GM18519 (cell line): ENCODE results near the gene SIRT2.
"Not testable (repeated sequence)": the region's sequence is repeated elsewhere in the genome, so short reads cannot be mapped to it uniquely, and the experiment has no call there.

ENCODE experiments used
- ATAC-seq: cut with Tn5 transposase; IDR thresholded peaks from one replicate; pipeline ENCODE4 v1.9.1; 2021; ENCODE audit warnings: mild to moderate bottlenecking, moderate library complexity; ENCODE audit not compliant: unreplicated experiment, low FRiP score

Gene SIRT2

DNA sequence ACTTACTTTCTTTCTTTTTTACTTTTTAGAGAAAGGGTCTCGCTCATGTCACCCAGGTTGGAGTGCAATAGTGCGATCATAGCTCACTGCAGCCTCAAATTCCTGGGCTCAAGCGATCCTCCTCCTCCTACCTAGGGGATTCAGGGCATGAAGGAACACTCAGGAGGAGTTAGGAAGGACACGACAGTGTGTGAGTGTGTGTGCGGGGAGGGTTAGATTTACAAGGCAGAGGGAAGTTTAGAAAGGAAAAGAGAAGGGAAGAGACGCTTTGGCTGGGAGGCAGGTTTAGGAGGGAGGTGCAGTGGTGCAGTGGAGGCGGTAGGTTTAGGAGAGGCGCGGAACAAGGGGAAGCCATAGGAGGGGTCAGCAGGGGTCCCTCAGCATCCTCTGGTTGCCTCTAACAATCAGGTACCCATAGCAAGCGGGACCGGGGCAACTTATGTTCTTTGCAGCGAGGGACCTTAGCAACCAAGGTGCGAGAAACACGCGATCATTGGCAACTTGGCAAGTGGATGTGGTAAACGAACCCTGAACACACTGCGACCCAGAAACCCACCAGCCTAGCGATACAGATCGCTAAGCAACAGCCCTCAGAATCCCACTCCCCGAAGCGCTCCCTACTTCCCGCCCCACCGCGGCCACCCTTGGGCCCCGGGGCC is 501 bp downstream of the SIRT2 start:
- ATAC-seq = no peak

DNA sequence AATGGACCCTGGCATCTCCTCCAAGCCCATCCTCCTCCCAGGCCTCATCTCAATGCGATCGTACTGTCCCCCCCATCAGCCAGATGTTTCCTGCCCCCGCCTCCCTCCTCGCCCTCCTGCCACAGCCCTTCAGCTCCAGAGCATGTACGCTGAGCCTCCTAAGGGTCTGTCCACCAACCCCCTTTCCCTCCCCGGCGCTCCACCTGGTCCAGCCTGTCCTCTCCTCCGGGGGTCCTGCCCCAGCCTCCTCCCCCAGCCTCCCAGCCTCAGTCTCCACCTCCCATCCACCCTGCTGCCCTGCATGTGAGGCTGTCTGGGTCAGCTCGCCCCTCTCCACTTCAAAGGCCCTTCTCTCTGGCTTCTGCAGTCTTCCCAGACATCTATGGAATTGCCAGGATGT is 4.5 kb downstream of the SIRT2 start:
- no peak for ATAC-seq

DNA sequence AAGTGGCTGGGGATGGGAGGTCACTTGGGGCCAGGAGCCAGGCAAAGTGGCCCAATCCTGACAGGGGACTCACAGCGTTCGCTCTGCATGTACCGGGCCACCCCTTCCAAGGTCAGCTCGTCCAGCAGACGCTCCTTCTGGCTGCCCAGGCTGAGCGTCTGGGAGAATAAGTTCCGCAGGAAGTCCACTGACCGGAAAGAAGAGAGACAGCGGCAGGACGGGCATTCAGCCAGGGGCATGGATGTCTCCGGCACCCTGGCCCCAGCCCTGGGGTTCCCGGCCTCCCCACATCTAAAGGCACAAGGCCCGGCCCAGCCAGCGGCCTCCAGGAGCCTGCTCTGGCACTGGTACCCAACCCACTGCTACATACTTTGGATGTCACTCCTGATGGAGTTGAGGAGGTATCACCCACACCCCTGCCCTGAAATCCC is 6.1 kb downstream of the SIRT2 start:
- ATAC-seq = no peak

DNA sequence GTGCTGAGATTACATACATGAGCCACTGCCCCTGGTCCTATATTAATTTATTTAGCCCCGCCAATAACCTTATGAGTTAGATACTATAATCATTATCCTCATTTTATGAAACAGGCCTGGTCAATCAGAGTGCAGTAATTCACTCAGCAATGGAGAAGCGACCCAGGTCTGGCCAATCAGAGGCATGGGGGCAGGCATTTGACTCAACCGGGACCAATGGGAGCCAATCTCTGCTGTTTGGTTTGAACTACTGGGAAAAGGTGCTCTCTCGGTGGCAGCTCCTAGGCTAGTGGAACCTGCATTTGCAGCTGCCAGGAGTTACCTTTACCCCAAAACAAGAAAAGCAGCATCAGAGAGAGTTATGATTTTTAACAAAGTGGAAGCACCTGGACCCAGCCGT is 6.6 kb downstream of the SIRT2 start:
- ATAC-seq = no peak

DNA sequence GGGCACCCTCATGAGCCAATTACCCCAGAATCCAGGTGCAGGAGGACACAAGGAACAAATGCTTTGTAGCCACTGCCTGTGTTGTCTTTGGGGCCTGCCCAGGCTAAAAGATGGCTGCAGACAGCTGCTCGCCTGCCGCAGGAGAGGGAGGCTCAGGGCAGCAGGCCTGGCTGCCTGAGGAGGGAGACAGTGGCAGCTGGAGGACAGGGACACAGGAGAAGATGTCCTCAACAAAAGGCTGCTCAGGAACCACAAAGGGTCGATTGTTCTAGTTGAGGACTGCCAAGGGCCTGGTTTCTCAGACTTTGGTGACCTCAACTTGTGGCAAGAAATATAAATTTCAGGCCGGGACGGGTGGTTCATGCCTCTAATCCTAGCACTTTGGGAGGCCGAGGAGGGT is 7.6 kb downstream of the SIRT2 start:
- no peak for ATAC-seq

DNA sequence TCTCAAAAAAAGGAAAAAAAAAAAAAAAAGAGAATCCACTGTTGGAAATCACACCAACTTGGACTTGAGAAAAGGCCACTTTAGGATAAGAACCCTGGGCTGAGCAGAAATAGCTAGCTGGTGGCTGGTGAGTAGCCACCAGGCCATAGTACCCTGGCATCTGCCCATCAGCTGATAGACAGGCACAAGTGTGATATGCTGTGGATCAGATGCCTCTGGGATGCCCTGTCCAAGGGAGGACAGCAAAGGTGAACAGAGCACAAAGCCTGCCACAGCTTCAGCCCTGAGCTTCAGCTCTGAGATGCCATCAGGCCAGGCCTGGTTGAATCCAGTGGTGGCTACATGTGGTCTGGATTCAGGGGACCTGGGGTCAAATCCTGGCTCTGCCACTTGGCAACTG is 8.7 kb downstream of the SIRT2 start:
- no peak for ATAC-seq

DNA sequence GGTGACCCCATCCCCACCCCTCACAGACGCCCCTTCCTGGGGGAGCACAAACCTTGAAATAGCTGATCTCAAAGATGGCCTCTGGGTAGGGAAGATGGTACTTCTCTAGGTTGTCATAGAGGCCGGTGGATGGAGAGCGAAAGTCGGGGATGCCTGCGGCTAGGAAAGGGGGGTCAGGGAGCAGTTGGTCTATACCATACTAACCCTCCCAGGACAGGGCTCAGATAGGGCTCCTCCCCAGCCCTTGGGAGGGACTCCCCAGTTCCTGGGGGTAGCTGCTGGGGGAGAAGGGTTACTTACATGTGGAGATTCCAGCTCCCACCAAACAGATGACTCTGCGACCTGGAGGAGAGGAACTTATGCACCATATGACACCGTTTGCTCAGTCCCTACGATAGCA is 9.6 kb downstream of the SIRT2 start:
- no peak for ATAC-seq

DNA sequence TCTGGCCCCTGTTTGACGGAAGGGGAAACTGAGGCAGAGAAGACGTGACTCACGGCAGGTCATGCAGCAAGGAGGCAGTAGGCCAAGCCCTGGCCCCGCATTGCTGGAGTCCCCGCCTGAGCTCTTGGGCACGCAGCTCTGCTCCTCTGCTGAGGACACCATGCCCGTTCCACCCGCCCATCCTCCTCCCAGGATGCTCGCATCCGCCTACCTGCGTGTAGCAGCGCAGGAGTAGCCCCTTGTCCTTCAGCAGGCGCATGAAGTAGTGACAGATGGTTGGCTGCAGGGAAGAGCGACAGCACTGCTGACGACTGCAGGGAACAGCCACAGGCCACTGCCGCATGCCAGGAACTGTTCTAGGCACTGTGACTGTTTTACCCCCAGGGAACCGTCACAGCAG is 10.5 kb downstream of the SIRT2 start:
- ATAC-seq = no peak

DNA sequence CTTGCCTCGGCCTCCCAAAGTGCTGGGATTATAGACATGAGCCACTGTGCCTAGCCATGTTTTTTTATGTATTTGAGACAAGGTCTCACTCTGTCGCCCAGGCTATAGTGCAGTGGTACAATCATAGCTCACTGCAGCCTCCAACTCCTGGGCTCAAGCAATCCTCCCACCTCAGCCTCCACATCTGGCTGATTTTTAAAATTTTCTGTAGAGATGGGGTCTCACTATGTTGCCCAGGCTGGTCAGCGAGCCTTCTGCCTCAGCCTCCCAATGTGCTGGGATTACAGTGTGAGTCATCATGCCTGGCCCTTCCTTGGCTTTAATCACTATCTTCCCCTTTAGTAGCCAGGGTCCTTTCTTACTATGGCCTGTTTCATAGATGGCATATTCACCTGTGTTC is 14.7 kb downstream of the SIRT2 start:
- ATAC-seq = not testable (repeated sequence)

DNA sequence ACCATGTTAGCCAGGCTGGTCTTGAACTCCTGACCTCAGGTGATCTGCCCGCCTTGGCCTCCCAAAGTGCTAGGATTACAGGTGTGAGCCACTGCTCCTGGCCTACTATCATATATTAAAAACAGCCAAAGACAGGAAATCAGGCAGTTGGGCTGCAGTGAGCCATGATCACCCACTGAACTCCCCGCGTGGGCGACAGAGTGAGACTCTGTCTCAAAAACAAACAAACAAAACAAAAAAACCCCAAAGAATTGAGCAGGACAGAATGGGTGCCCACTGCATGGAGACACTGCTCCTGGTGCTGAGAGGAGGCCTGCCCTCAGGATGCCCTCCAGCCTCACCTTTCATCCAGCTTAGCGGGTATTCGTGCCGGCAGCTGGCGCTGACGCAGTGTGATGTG is 16.1 kb downstream of the SIRT2 start:
- no peak for ATAC-seq

DNA sequence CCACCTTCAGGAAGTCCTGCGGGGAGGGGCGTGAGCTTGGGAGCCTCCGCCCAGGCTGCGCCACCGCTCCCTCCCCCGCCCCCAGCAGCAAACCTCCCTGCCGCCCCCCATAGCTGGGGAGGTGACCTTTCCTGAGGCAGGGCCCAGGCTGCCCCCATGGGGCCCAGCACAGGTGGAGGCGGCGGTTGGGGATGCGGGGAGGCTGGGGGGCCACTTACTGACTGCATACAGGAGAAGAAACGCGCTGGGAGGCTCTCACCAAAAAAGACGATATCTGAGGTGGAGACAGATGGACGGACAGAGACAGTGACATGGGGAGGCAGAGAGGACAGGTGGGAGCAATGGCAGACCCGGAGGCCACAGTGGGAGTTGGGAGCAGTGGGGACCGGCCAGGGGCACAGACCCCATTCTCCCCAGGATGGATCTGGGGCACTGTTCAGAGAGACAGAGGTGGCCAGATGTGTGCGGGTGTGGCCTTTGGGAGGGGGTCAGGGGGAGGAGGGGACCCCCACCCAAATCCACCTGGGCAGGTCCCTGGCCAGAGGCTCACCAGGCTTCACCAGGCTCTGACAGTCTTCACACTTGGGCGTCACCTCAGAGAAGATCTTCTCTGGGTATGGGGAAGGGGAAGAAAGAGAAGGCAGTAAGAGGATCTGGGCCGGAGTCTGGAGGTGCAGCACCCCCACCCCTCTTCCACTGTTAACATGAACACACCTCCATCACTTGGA is 18.4 kb downstream of the SIRT2 start:
- no peak for ATAC-seq

DNA sequence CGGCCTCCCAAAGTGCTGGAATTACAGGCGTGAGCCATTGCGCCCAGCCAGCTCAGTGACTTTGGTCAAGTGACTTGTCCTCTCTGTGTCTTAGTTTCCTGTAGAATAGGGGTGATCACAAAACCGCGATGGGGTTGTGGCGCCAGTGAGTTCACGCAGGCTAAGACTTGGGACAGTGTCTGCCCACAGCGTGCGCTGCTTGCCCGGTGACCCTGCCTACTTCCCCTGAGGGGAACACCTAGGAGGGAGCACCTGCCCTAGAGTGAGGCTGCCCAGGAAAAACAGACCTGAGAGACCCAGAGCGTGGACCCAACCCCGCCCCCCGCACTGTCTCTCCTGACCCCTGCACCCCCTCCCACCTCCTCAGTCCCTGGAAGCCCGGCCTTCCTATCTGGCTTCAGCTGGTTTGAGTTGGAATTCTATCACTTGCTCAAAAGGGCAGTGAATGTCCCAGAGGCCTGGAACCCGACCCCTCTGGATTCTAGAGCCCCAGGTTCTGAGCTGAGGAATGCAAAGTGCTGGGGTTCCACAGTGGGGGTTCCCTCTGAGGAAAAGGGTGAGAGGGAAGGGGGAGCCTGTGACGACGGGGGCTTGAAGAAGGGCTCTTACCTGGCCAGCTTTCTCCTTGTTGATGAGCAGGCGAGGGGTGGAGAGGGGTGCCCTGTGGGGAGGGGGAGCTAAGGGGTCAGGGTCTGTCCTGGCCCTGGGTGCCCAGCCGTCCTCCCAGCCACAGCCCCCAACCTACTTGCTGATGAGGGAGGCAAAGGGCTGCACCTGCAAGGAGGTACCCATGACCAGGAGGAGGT is 19.1 kb downstream of the SIRT2 start:
- ATAC-seq = no peak

DNA sequence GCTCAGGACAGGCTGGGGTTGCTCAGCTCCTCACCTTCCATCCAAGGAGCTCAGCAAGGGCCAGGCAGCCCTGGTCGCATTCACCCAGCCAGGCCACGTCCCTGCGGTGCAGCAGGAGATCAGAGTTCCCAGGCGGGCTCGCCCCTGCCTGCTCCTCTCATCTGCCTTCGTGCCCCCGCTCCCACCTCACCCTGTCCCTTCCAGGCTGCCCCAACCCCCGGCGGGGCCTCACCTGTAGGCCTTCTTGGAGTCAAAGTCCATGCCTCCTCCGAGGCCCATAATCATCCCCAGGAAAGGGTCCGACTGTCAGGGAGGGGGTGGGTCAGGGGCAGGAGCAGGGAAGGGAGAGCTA is 20.0 kb downstream of the SIRT2 start:
- no peak for ATAC-seq

DNA sequence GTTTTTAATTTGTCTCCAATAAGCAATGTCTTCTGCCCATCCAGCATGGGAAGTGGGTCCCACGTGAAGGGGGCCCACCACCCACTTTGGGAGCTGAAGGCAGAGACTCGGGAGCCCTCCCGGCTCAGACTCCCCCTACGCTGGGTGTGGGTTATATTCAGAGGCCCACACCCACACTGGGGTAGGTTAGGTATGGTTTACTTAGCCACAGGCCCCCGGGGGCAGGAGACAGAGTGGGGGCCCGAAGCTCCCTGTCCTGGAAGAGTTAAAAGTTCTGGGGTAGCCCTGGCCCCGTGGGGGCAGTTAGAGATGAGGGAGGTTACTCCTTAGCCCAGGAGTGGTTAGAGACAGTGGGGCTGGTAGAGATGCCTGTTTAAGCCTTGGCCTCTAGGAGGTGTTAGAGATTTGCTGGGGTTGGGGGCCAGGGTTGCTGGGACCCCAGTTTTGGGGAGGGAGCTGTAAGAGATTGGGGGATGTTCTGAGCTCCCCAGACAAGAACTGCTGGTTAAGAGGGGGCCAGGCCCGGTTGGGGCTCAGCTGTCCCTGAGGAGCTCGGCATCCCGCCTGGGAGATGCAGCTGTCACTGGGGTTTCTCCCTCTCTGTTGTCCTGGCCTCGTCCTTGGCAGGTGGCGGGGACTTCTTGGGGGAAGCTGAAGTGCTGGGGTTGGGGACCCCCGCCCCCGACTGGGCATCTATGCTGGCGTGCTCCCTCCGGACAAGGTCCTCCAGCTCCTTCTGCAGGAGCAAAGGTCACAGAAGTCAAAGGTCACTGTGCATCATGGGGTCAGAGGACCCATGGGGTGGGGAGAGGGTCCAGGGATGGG is 20.6 kb downstream of the SIRT2 start:
- no peak for ATAC-seq

DNA sequence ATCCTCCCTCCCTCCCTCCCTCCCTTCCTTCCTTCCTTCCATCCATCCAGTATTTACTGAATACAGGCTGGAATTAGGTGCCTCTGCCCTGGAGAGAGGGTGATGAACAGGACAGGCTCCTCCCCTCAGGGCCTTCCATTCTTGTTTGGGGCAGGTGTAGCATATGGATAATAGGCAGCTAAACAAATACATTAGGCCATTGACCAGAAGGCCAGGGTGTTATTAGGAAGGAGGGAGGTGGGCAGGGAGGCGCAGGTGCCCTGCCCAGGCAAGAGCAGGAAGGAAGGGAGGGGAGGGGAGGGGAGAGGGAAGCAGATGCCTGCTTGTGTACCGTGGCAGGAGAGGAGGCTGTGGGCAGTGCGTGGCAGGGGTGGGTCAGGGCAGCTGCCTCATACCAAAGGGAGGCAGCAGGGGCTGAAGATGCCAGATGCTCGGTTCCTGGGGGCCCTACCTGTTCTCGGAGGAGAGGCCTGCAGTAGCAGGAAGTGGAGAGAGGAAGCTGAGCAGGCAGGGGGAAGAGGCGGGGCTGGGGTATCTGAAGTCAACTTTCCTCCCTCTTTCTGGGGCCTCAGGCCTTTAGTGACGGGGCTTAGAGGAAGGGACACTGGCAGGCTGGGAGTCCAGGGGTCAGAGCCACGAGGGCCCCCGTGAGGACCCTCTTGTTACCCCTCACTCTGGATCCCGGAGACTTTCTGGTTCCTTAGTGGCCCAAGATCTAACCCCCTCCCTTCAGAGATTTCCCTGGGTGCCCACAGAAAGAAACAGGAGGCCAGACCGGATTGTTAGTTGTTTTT is 21.4 kb downstream of the SIRT2 start, which contains the start of gene RINL:
Gene RINL (minus strand): TSS at position 495 of the 794 bp plus-strand sequence. CDS start 1,533 bp downstream, outside the sequence.
- ATAC-seq = no peak

DNA sequence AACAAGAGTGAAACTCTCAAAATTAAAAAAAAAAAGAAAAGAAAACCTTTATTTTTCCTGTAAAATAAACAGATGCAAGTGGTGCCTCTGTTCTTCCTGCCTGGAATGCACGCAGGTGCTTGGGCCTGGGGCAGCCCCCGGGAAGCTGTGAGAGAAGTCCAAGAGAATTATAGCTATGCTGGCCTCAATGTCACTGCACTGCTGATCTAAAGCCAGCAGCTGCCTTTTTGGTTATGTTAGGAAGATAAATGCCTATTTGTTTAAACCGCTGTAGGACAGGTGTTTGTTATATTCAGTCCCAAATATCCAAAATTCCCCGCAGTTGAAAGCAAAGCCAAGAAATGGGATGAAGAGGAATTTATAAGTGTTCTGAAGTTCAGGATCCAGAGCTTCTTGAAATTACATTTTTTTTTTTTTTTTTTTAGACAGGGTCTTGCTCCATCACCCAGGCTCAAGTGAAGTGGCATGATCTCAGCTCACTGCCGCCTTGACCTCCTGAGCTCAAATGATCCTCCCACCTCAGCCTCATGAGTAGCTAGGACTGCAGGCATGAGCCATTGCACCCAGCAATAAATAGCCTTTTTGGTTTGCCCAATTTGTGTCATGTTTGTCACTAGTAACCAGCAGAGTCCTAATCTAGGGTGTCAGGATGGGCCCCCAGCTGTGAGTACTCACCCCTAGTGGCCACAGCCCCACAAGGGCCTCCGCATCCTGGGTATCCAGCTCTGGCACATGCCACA is 23.6 kb downstream of the SIRT2 start:
- ATAC-seq = no peak

DNA sequence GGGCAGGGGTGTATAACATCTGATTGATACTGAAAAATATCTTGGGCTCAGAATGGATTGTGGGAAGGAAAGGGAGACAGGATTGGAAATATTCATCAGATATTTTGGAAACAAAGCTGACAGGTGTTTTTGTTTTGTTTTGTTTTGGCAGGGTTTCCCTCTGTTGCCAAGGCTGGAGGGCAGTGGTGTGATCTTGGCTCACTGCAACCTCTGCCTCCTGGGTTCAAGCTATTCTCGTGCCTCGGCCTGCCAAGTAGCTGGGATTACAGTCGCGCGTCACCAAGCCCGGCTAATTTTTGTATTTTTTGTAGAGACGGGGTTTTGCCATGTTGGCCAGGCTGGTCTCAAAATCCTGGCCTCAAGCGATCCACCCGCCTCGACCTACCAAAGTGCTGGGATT is 26.0 kb downstream of the SIRT2 start:
- ATAC-seq = not testable (repeated sequence)

DNA sequence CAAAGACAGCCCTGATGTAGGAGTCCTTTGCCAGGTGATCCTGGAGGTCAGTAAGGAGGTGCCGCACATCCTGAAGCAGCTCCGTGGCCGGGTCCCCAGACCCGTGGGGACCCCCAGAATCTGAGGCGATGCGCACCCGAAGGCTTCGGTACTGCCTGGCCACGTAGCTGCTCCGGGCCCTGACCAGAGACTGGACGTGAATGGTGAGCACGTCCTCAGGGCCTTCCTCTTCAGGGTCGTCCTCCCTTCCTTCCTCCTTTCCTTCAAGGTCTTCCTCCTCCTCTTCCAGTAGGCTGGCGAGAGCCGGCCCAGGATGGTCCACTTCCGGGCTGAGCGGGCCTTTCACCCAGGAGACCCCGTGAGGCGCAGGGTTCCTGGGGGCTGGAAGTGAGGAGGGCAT is 28.8 kb downstream of the SIRT2 start:
- ATAC-seq = no peak
